GM23338 (cell line): ENCODE results near the gene BLOC1S6. TPM values are rescaled to one million over a fixed set of nuclear protein-coding genes. Genes with fewer than 3 reads are reported as not detected.

Experiments used
- ATAC-seq: fragments of 200-7000 bp; cut with Tn5 transposase; 3 replicates; pipeline ENCODE4 v1.9.1; 2020
- DNase-seq: peaks from one replicate; pipeline ENCODE4 v3.0.0-alpha.2; 2015; ENCODE audit warnings: low spot score
- H2AFZ ChIP-seq: fragments of 200-600 bp; sonication (generic); 2 replicates; pipeline ENCODE4 v1.8.0; 2016; ENCODE audit warnings: antibody characterized with exemption, mild to moderate bottlenecking, moderate library complexity
- H3F3A ChIP-seq: fragments of 200-600 bp; sonication (generic); replicated peaks from 2 replicates; pipeline ENCODE4 v1.8.0; 2017; ENCODE audit warnings: antibody characterized with exemption, mixed run types, low read depth
- H3K27ac ChIP-seq: fragments of 200-600 bp; sonication (generic); 2 replicates; pipeline ENCODE4 v1.6.1; 2016; ENCODE audit warnings: low read depth
- H3K27me3 ChIP-seq: fragments of 200-600 bp; sonication (generic); 2 replicates; pipeline ENCODE4 v1.8.0; 2016; ENCODE audit warnings: mild to moderate bottlenecking, mixed run types, moderate library complexity; ENCODE audit not compliant: insufficient read depth
- H3K36me3 ChIP-seq: fragments of 200-600 bp; sonication (generic); 2 replicates; pipeline ENCODE4 v1.8.0; 2016; ENCODE audit warnings: mild to moderate bottlenecking; ENCODE audit not compliant: insufficient read depth
- H3K4me1 ChIP-seq: fragments of 200-600 bp; sonication (generic); 2 replicates; pipeline ENCODE4 v1.8.0; 2016; ENCODE audit warnings: mild to moderate bottlenecking, moderate library complexity; ENCODE audit not compliant: insufficient read depth
- H3K4me2 ChIP-seq: fragments of 200-600 bp; sonication (generic); 2 replicates; pipeline ENCODE4 v1.7.1; 2017; ENCODE audit warnings: mixed run types
- H3K4me3 ChIP-seq: fragments of 200-600 bp; sonication (generic); 2 replicates; pipeline ENCODE4 v1.6.1; 2016; ENCODE audit warnings: mixed run types
- H3K79me2 ChIP-seq: fragments of 200-600 bp; sonication (generic); replicated peaks from 2 replicates; pipeline ENCODE4 v1.8.0; 2017; ENCODE audit warnings: mild to moderate bottlenecking; ENCODE audit not compliant: insufficient read depth
- H3K9me2 ChIP-seq: fragments of 200-600 bp; sonication (generic); 2 replicates; pipeline ENCODE4 v1.8.0; 2017; ENCODE audit not compliant: insufficient read depth
- H4K20me1 ChIP-seq: fragments of 200-600 bp; sonication (generic); replicated peaks from 2 replicates; pipeline ENCODE4 v1.8.0; 2017; ENCODE audit warnings: mild to moderate bottlenecking; ENCODE audit not compliant: insufficient read depth
- H3K27ac Mint-ChIP-seq: 2 replicates; pipeline ENCODE4 v1.8.0; 2020; ENCODE audit warnings: inconsistent platforms, mild to moderate bottlenecking, moderate library complexity, mixed read lengths
- H3K27me3 Mint-ChIP-seq: 3 replicates; pipeline ENCODE4 v1.8.0; 2022; ENCODE audit warnings: low read depth, mild to moderate bottlenecking, moderate library complexity, mixed read lengths, inconsistent platforms; ENCODE audit not compliant: insufficient read depth, poor library complexity
- H3K36me3 Mint-ChIP-seq: 3 replicates; pipeline ENCODE4 v1.8.0; 2021; ENCODE audit warnings: low read depth, mild to moderate bottlenecking, inconsistent platforms, moderate library complexity, mixed read lengths
- H3K4me1 Mint-ChIP-seq: 3 replicates; pipeline ENCODE4 v1.8.0; 2020; ENCODE audit warnings: mild to moderate bottlenecking, inconsistent platforms, mixed read lengths
- H3K4me3 Mint-ChIP-seq: 3 replicates; pipeline ENCODE4 v1.8.0; 2021; ENCODE audit warnings: moderate library complexity, mild to moderate bottlenecking, inconsistent platforms, mixed read lengths
- H3K9me3 Mint-ChIP-seq: 3 replicates; pipeline ENCODE4 v1.8.0; 2020; ENCODE audit warnings: moderate library complexity, mild to moderate bottlenecking, inconsistent platforms, mixed read lengths
- EZH2 ChIP-seq: fragments of 200-600 bp; sonication (generic); IDR thresholded peaks from one replicate; pipeline ENCODE4 v1.8.0; 2017; ENCODE audit warnings: antibody characterized with exemption, mild to moderate bottlenecking, low read depth; ENCODE audit not compliant: unreplicated experiment
- EZH2phosphoT487 ChIP-seq: fragments of 200-600 bp; sonication (generic); IDR thresholded peaks from one replicate; pipeline ENCODE4 v1.8.1; 2018; ENCODE audit warnings: antibody characterized with exemption; ENCODE audit not compliant: unreplicated experiment
- JUNB ChIP-seq: IDR thresholded peaks from one replicate; pipeline ENCODE4 v1.6.1; 2016; ENCODE audit warnings: antibody characterized with exemption; ENCODE audit not compliant: unreplicated experiment
- POLR2AphosphoS5 ChIP-seq: IDR thresholded peaks from 2 replicates; pipeline ENCODE4 v1.6.1; 2016; ENCODE audit warnings: antibody characterized with exemption, low read depth
- STAT1 ChIP-seq: IDR thresholded peaks from one replicate; pipeline ENCODE4 v1.6.1; 2016; ENCODE audit warnings: antibody characterized with exemption; ENCODE audit not compliant: unreplicated experiment
- polyA plus RNA-seq: library from polyadenylated mRNA; unstranded; fragments of >200 nt; fragmentation: Nextera tagmentation; extraction: Ambion mirVana; gene quantifications from 2 replicates; pipeline ENCODE4 v1.2.1, GENCODE V29; 2016
- total RNA-seq: library from RNA; depleted of rRNA; stranded (reverse); fragments of >200 nt; shearing (Covaris generic); gene quantifications from 2 replicates; pipeline ENCODE4 v1.2.3, GENCODE V29; 2014
- TF ChIP-seq, protein P1 (sequence below), 2 experiments: fragments of 200-600 bp in 1 of 2; sonication (generic) in 1 of 2; conservative IDR thresholded peaks; 2 replicates each; pipeline versions ENCODE4 v1.5.1 to v1.6.1; 2016 to 2017; ENCODE audit warnings: antibody characterized with exemption in 2 of 2, low read depth in 2 of 2, mild to moderate bottlenecking in 2 of 2, moderate library complexity in 1 of 2
- TF ChIP-seq, protein P2 (sequence below): fragments of 250-450 bp; sonication (Bioruptor Pico); IDR thresholded peaks from 2 replicates; pipeline ENCODE4 v1.5.0; 2020; ENCODE audit warnings: mild to moderate bottlenecking, moderate library complexity
- TF ChIP-seq, protein P3 (sequence below): IDR thresholded peaks from 2 replicates; pipeline ENCODE4 v1.6.1; 2016; ENCODE audit warnings: antibody characterized with exemption

BLOC1S6 gene
- total and polyA plus RNA-seq, 2 experiments from 2014 or later, result 20.9 to 28.4 TPM

DNA sequence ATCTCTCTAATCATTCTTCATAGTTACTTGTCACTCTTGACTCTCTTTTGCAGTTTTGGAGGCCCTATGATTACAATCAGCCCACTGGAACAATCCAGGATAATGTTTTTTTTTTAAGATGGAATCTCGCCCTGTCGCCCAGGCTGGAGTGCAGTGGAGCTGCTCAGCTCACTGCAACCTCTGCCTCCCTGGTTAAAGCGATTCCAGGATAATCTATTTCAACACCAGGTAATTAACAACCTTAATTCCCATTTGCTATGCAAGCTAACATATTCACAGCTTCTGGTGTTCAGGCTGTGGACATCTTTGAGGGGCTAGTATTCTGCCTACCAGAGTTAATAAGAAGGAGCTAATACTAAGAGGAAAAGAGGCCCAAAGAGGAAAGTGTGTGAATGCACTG lies 1.1 kb upstream of the BLOC1S6 start (continued):
- TF ChIP-seq EZH2 (no peak), POLR2AphosphoS5 (no peak), STAT1 (no peak), EZH2phosphoT487 (no peak)
- TF ChIP-seq, protein P1, sequence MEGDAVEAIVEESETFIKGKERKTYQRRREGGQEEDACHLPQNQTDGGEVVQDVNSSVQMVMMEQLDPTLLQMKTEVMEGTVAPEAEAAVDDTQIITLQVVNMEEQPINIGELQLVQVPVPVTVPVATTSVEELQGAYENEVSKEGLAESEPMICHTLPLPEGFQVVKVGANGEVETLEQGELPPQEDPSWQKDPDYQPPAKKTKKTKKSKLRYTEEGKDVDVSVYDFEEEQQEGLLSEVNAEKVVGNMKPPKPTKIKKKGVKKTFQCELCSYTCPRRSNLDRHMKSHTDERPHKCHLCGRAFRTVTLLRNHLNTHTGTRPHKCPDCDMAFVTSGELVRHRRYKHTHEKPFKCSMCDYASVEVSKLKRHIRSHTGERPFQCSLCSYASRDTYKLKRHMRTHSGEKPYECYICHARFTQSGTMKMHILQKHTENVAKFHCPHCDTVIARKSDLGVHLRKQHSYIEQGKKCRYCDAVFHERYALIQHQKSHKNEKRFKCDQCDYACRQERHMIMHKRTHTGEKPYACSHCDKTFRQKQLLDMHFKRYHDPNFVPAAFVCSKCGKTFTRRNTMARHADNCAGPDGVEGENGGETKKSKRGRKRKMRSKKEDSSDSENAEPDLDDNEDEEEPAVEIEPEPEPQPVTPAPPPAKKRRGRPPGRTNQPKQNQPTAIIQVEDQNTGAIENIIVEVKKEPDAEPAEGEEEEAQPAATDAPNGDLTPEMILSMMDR (conservative IDR thresholded peaks at IDR 0.05; ENCODE audit: low read depth in 2 of 2), result no peak

DNA sequence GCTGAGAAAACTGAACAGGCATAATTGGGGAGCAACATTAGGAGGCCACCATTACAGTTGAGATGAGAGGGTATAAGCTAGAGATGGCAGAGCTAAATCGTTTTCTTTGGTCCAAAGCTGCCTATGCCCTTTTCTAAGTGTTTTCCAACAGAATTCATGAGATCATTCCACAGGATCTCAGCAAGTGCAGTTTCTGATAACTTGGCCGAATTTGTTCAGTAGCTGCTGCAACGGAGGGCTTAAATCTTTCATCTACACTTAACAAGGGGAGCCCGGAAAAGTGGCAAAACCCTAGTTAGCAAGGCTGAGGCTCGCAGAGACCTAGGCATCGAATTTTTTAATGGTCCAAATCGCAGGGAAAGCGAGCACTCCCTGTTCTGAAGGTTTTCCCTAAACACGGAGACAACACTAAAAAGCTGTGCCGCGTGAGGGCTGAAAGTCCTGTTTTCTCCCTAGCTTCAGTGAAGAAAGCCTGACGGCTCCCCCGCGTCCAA lies 531 bp upstream of the BLOC1S6 start:
- H3K27me3 ChIP-seq, result no peaks in the 10 kb centered on the region
- peaks cover 13% of the 10 kb centered on the region for H3K4me1 ChIP-seq
- H3K27ac Mint-ChIP-seq, result peak overlapping the region; percentile 100
- TF ChIP-seq POLR2AphosphoS5, result no peak
- TF ChIP-seq, protein P2, sequence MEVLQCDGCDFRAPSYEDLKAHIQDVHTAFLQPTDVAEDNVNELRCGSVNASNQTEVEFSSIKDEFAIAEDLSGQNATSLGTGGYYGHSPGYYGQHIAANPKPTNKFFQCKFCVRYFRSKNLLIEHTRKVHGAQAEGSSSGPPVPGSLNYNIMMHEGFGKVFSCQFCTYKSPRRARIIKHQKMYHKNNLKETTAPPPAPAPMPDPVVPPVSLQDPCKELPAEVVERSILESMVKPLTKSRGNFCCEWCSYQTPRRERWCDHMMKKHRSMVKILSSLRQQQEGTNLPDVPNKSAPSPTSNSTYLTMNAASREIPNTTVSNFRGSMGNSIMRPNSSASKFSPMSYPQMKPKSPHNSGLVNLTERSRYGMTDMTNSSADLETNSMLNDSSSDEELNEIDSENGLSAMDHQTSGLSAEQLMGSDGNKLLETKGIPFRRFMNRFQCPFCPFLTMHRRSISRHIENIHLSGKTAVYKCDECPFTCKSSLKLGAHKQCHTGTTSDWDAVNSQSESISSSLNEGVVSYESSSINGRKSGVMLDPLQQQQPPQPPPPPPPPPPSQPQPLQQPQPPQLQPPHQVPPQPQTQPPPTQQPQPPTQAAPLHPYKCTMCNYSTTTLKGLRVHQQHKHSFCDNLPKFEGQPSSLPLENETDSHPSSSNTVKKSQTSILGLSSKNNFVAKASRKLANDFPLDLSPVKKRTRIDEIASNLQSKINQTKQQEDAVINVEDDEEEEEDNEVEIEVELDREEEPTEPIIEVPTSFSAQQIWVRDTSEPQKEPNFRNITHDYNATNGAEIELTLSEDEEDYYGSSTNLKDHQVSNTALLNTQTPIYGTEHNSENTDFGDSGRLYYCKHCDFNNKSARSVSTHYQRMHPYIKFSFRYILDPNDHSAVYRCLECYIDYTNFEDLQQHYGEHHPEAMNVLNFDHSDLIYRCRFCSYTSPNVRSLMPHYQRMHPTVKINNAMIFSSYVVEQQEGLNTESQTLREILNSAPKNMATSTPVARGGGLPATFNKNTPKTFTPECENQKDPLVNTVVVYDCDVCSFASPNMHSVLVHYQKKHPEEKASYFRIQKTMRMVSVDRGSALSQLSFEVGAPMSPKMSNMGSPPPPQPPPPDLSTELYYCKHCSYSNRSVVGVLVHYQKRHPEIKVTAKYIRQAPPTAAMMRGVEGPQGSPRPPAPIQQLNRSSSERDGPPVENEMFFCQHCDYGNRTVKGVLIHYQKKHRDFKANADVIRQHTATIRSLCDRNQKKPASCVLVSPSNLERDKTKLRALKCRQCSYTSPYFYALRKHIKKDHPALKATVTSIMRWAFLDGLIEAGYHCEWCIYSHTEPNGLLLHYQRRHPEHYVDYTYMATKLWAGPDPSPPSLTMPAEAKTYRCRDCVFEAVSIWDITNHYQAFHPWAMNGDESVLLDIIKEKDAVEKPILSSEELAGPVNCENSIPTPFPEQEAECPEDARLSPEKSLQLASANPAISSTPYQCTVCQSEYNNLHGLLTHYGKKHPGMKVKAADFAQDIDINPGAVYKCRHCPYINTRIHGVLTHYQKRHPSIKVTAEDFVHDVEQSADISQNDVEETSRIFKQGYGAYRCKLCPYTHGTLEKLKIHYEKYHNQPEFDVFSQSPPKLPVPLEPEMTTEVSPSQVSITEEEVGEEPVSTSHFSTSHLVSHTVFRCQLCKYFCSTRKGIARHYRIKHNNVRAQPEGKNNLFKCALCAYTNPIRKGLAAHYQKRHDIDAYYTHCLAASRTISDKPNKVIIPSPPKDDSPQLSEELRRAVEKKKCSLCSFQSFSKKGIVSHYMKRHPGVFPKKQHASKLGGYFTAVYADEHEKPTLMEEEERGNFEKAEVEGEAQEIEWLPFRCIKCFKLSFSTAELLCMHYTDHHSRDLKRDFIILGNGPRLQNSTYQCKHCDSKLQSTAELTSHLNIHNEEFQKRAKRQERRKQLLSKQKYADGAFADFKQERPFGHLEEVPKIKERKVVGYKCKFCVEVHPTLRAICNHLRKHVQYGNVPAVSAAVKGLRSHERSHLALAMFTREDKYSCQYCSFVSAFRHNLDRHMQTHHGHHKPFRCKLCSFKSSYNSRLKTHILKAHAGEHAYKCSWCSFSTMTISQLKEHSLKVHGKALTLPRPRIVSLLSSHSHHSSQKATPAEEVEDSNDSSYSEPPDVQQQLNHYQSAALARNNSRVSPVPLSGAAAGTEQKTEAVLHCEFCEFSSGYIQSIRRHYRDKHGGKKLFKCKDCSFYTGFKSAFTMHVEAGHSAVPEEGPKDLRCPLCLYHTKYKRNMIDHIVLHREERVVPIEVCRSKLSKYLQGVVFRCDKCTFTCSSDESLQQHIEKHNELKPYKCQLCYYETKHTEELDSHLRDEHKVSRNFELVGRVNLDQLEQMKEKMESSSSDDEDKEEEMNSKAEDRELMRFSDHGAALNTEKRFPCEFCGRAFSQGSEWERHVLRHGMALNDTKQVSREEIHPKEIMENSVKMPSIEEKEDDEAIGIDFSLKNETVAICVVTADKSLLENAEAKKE (CRISPR knock-in tag), result no peak
- no peak for TF ChIP-seq JUNB
- no peak for TF ChIP-seq EZH2phosphoT487
- TF ChIP-seq, protein P3, sequence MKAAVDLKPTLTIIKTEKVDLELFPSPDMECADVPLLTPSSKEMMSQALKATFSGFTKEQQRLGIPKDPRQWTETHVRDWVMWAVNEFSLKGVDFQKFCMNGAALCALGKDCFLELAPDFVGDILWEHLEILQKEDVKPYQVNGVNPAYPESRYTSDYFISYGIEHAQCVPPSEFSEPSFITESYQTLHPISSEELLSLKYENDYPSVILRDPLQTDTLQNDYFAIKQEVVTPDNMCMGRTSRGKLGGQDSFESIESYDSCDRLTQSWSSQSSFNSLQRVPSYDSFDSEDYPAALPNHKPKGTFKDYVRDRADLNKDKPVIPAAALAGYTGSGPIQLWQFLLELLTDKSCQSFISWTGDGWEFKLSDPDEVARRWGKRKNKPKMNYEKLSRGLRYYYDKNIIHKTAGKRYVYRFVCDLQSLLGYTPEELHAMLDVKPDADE, result no peak
- H3K9me2 ChIP-seq, result no peaks in the 10 kb centered on the region
- H3F3A ChIP-seq, result peaks cover 3% of the 10 kb centered on the region; the same call in 1 of the 2 replicates
- H3K79me2 ChIP-seq, result peaks cover 40% of the 10 kb centered on the region
- ATAC-seq (no peak; the same call in 2 of the 3 replicates), DNase-seq (no peak)
- no peaks in the 10 kb centered on the region for H3K9me3 Mint-ChIP-seq
- peak overlapping the region; percentile 98 for H3K4me3 ChIP-seq
- peak overlapping the region; percentile 98 for H3K27ac ChIP-seq
- H3K36me3 ChIP-seq, result no peaks in the 10 kb centered on the region
- H2AFZ ChIP-seq, result peak overlapping the region; percentile 99; the same call in 1 of the 2 replicates
- H3K4me2 ChIP-seq, result peak overlapping the region; percentile 99
- H3K4me1 Mint-ChIP-seq, result peaks cover 21% of the 10 kb centered on the region; the same call in 2 of the 3 replicates
- H3K4me3 Mint-ChIP-seq, result peak overlapping the region; percentile 91
- no peaks in the 10 kb centered on the region for H3K36me3 Mint-ChIP-seq
- H4K20me1 ChIP-seq, result peaks cover 5% of the 10 kb centered on the region; the same call in 1 of the 2 replicates
- H3K27me3 Mint-ChIP-seq, result peaks cover 12% of the 10 kb centered on the region
